IMR-90 (cell line): ENCODE results near the gene UBXN6. TPM values are rescaled to one million over a fixed set of nuclear protein-coding genes. Genes with fewer than 3 reads are reported as not detected.

Source experiments
- ATAC-seq: fragments of 200-7000 bp; cut with Tn5 transposase; 2 replicates; pipeline ENCODE4 v1.9.1; 2020; ENCODE audit warnings: low read depth, mild to moderate bottlenecking, moderate library complexity
- BruUV-seq: library from RNA; stranded (reverse); fragments of 400-500 nt; replicated peaks from 2 replicates; lab custom pipeline; 2021; lab: Mats Ljungman, UMichigan
- CTCF ChIA-PET: fragments of 300-600 bp; formaldehyde crosslinking; extraction: SDS; loops from one replicate; lab custom pipeline; 2021; ENCODE audit warnings: antibody characterized with exemption; lab: Yijun Ruan, JAX
- POLR2A ChIA-PET: fragments of 300-600 bp; sonication (Branson Sonifier 250); formaldehyde crosslinking; loops from one replicate; lab custom pipeline; 2022; ENCODE audit warnings: antibody characterized with exemption; ENCODE audit not compliant: unreplicated experiment; lab: Charles Lee
- DNase-seq: peaks from one replicate; pipeline ENCODE4 v3.0.0; 2013
- H2AFZ ChIP-seq: replicated peaks from 2 replicates; pipeline ENCODE3; 2013; ENCODE audit warnings: low read length, mild to moderate bottlenecking; ENCODE audit not compliant: poor library complexity
- H2AK5ac ChIP-seq: 2 replicates; pipeline ENCODE4 v1.6.1; 2013; ENCODE audit warnings: low read depth, low read length, inconsistent platforms
- H2AK9ac ChIP-seq: replicated peaks from 2 replicates; pipeline ENCODE3; 2013; ENCODE audit warnings: mild to moderate bottlenecking, low read depth, low read length, moderate library complexity; ENCODE audit not compliant: poor library complexity
- H2BK120ac ChIP-seq: 2 replicates; pipeline ENCODE4 v1.6.1; 2013; ENCODE audit warnings: low read depth, low read length, inconsistent platforms
- H2BK15ac ChIP-seq: 3 replicates; pipeline ENCODE4 v1.6.1; 2013; ENCODE audit warnings: low read depth, low read length, inconsistent platforms
- H2BK20ac ChIP-seq: 2 replicates; pipeline ENCODE4 v1.6.1; 2013; ENCODE audit warnings: low read depth, mild to moderate bottlenecking, inconsistent platforms, low read length, moderate library complexity
- H2BK5ac ChIP-seq: 2 replicates; pipeline ENCODE4 v1.6.1; 2013; ENCODE audit warnings: mild to moderate bottlenecking, low read depth, low read length, inconsistent platforms; ENCODE audit not compliant: poor library complexity, severe bottlenecking
- H3K14ac ChIP-seq: replicated peaks from 2 replicates; pipeline ENCODE4 v1.6.1; 2013; ENCODE audit warnings: low read depth, low read length, inconsistent platforms
- H3K18ac ChIP-seq: 2 replicates; pipeline ENCODE4 v1.6.1; 2013; ENCODE audit warnings: low read depth, low read length, control low read depth
- H3K23ac ChIP-seq: 2 replicates; pipeline ENCODE4 v1.6.1; 2013; ENCODE audit warnings: low read depth, low read length, inconsistent platforms
- H3K27ac ChIP-seq: 2 replicates; pipeline ENCODE4 v1.5.1; 2013; ENCODE audit warnings: mild to moderate bottlenecking, control low read depth, low read length; ENCODE audit not compliant: insufficient read depth
- H3K27me3 ChIP-seq: 2 replicates; pipeline ENCODE4 v1.6.1; 2013; ENCODE audit warnings: low read length; ENCODE audit not compliant: control insufficient read depth, insufficient read depth
- H3K36me3 ChIP-seq: 2 replicates; pipeline ENCODE4 v1.6.1; 2013; ENCODE audit warnings: low read length, mixed read lengths; ENCODE audit not compliant: control insufficient read depth, insufficient read depth
- H3K4ac ChIP-seq: 2 replicates; pipeline ENCODE4 v1.6.1; 2013; ENCODE audit warnings: low read depth, low read length, inconsistent platforms
- H3K4me1 ChIP-seq: 2 replicates; pipeline ENCODE4 v1.6.1; 2013; ENCODE audit warnings: low read length, mixed read lengths; ENCODE audit not compliant: control insufficient read depth, insufficient read depth
- H3K4me2 ChIP-seq: 2 replicates; pipeline ENCODE4 v1.6.1; 2013; ENCODE audit warnings: low read depth, mild to moderate bottlenecking, control low read depth, low read length, moderate library complexity
- H3K4me3 ChIP-seq: 2 replicates; pipeline ENCODE4 v1.5.1; 2013; ENCODE audit warnings: low read depth, mild to moderate bottlenecking, control low read depth, low read length, moderate library complexity; ENCODE audit not compliant: insufficient read depth
- H3K56ac ChIP-seq: 2 replicates; pipeline ENCODE4 v1.6.1; 2013; ENCODE audit warnings: low read length, inconsistent platforms; ENCODE audit not compliant: insufficient read depth; ENCODE audit errors: extremely low read depth
- H3K79me1 ChIP-seq, 2 experiments: 2 replicates each; pipeline ENCODE4 v1.6.1; 2013; ENCODE audit warnings: low read length in 2 of 2, inconsistent platforms in 1 of 2, low read depth in 1 of 2
- H3K9ac ChIP-seq: 2 replicates; pipeline ENCODE4 v1.6.1; 2013; ENCODE audit warnings: low read depth, low read length, control low read depth
- H3K9me1 ChIP-seq: 2 replicates; pipeline ENCODE4 v1.6.1; 2013; ENCODE audit warnings: low read length, inconsistent platforms; ENCODE audit not compliant: insufficient read depth
- H3K9me3 ChIP-seq: 2 replicates; pipeline ENCODE4 v1.6.1; 2013; ENCODE audit warnings: low read length; ENCODE audit not compliant: control insufficient read depth, insufficient read depth
- H4K20me1 ChIP-seq: 2 replicates; pipeline ENCODE4 v1.6.1; 2013; ENCODE audit warnings: low read length, inconsistent platforms; ENCODE audit not compliant: insufficient read depth
- H4K5ac ChIP-seq: 2 replicates; pipeline ENCODE4 v1.6.1; 2013; ENCODE audit warnings: mild to moderate bottlenecking, low read depth, low read length, control low read depth
- H4K8ac ChIP-seq, 2 experiments: 2 replicates each; pipeline ENCODE4 v1.6.1; 2013; ENCODE audit warnings: low read depth in 2 of 2, low read length in 2 of 2, control low read depth in 1 of 2, inconsistent platforms in 1 of 2
- H4K91ac ChIP-seq: 2 replicates; pipeline ENCODE4 v1.6.1; 2013; ENCODE audit warnings: low read depth, low read length, inconsistent platforms; ENCODE audit not compliant: insufficient read depth
- CHD1 ChIP-seq: IDR thresholded peaks from 2 replicates; pipeline ENCODE4 v1.6.1; 2012; ENCODE audit warnings: low read depth, low read length, improper control_type of control experiment
- FOS ChIP-seq: fragments of 150-350 bp; IDR thresholded peaks from 2 replicates; pipeline ENCODE4 v1.6.1; 2016; ENCODE audit warnings: low read depth, low read length
- MAFK ChIP-seq: IDR thresholded peaks from 2 replicates; pipeline ENCODE4 v1.6.1; 2012; ENCODE audit warnings: low read depth, low read length, improper control_type of control experiment
- MAZ ChIP-seq: IDR thresholded peaks from 2 replicates; pipeline ENCODE4 v1.6.1; 2012; ENCODE audit warnings: low read depth, mild to moderate bottlenecking, low read length, improper control_type of control experiment, moderate library complexity, borderline replicate concordance
- MXI1 ChIP-seq: IDR thresholded peaks from 2 replicates; pipeline ENCODE4 v1.6.1; 2012; ENCODE audit warnings: low read depth, mild to moderate bottlenecking, low read length, moderate library complexity, borderline replicate concordance
- NFE2L2 ChIP-seq: fragments of 150-350 bp; IDR thresholded peaks from 2 replicates; pipeline ENCODE4 v1.6.1; 2016; ENCODE audit warnings: low read depth, mild to moderate bottlenecking, low read length
- POLR2A ChIP-seq: IDR thresholded peaks from 2 replicates; pipeline ENCODE4 v1.6.1; 2012; ENCODE audit warnings: mild to moderate bottlenecking, low read depth, low read length
- RAD21 ChIP-seq: IDR thresholded peaks from 2 replicates; pipeline ENCODE4 v1.6.1; 2012; ENCODE audit warnings: low read length, improper control_type of control experiment
- RCOR1 ChIP-seq: IDR thresholded peaks from 2 replicates; pipeline ENCODE4 v1.6.1; 2012; ENCODE audit warnings: mild to moderate bottlenecking, low read length, improper control_type of control experiment; ENCODE audit not compliant: insufficient replicate concordance
- RFX5 ChIP-seq: IDR thresholded peaks from 2 replicates; pipeline ENCODE4 v1.8.0; 2012; ENCODE audit warnings: low read depth, mild to moderate bottlenecking, low read length, moderate library complexity
- SMC3 ChIP-seq: fragments of 150-350 bp; IDR thresholded peaks from 2 replicates; pipeline ENCODE4 v1.6.1; 2016; ENCODE audit warnings: low read depth, mild to moderate bottlenecking, antibody characterized with exemption, low read length, moderate library complexity
- WGBS, 2 experiments: methylation state at CpG; one replicate each; pipeline versions ENCODE4 v1.1.5 to v1.1.7; 2013; ENCODE audit warnings: missing lambda C conversion rate in 2 of 2; ENCODE audit not compliant: insufficient read length in 1 of 2; ENCODE audit errors: extremely low coverage in 2 of 2; 5-methylcytosine and 5-hydroxymethylcytosine counted together
- dilution Hi-C: fragments of 300-500 bp; cut with HindIII; formaldehyde crosslinking; loops from one replicate; pipeline ENCODE4 v1.14.3; 2018; ENCODE audit warnings: low sequenced_read_pairs; ENCODE audit not compliant: unreplicated experiment
- in situ Hi-C: fragments of 300-500 bp; cut with MboI; formaldehyde crosslinking; loops from 3 replicates; pipeline ENCODE4 v1.14.3; 2019; ENCODE audit warnings: low sequenced_read_pairs, inconsistent platforms, mixed read lengths
- intact Hi-C: fragments of 100-400 bp; cut with micrococcal nuclease; formaldehyde crosslinking; loops from 2 replicates; pipeline ENCODE4 v1.10.0; 2022
- polyA plus RNA-seq, 3 experiments: library from polyadenylated mRNA; depleted of rRNA; stranded (reverse); fragments of >200 nt; gene quantifications; 2 replicates each; pipeline ENCODE4 v1.2.3, GENCODE V29; 2012; ENCODE audit warnings: low replicate concordance in 1 of 3
- total RNA-seq: library from RNA; depleted of rRNA; stranded (reverse); fragments of >200 nt; gene quantifications from 2 replicates; pipeline ENCODE4 v1.2.3, GENCODE V29; 2012
- TF ChIP-seq, protein P1 (sequence below): fragments of 150-350 bp; IDR thresholded peaks from 2 replicates; pipeline ENCODE4 v1.6.1; 2017; ENCODE audit warnings: mild to moderate bottlenecking, antibody characterized with exemption, low read length, low read depth
- TF ChIP-seq, protein P2 (sequence below): fragments of 150-350 bp; IDR thresholded peaks from 2 replicates; pipeline ENCODE4 v1.6.1; 2016; ENCODE audit warnings: low read depth, mild to moderate bottlenecking, low read length, moderate library complexity, borderline replicate concordance
- TF ChIP-seq, protein P3 (sequence below): conservative IDR thresholded peaks from 2 replicates; pipeline ENCODE4 v1.5.1; 2012; ENCODE audit warnings: mild to moderate bottlenecking, low read depth, low read length, improper control_type of control experiment

The UBXN6 gene
- total and polyA plus RNA-seq, 2 of the 4 experiments (the other 2 are of a cell fraction) = 84.2 to 86.5 TPM

DNA sequence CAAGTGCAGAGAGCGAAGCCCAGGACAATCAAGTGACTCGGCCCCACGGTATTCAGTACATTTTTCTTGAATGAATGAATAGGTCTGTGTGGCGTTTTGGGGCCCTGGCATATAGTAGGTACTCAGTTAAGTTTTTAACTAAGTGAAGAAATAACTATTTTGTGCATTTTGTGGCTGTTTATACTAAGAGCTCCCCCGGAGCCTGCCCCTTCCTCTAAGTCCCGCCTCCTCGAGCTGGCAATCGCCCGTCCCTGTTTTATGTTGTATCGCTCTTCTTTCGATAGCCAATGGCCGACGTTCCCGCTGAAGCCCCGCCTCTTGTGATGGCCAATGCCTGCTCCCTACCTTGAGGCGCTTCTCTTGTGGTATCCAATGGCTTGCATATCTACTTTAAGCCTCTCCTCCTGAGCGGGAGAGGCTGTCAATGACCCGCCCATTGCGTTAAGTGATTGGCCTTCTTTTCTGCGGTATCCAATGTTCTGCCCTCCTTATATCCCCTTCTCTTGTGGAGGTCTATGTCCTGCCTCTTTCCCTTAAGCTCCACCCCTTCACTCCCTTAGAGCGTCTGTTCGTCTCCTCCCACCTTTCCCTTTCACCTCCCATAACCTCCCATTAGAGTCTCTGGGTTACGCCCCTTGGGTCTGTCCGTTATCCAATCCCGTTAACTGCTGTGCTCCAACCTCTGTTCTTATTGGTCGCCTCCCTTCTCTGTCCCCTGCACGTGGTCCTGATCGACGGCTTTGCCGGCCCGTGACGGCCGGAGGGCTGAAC lies 14.0 kb upstream of the UBXN6 start:
- Histone ChIP-seq H3K14ac (peak overlapping the region; percentile 66), H3K79me1 (peaks cover 0 to 27% of the 10 kb centered on the region in 2 experiments; a peak in 3 of 4 replicates), H3K4me3 (peak overlapping the region; percentile 49), H2BK120ac (peak overlapping the region; percentile 25), H3K36me3 (peaks cover 7% of the 10 kb centered on the region; the same call in 1 of the 2 replicates), H4K8ac (peak overlapping the region; percentile 63 to 93), H3K27me3 (no peaks in the 10 kb centered on the region), H2AFZ (peak overlapping the region; percentile 92), H3K23ac (peak overlapping the region; percentile 57), H2AK9ac (peak overlapping the region; percentile 57), H3K18ac (no peak overlapping the region), H3K9ac (peak overlapping the region; percentile 71), H4K91ac (peak overlapping the region; percentile 29), H3K4me2 (peak overlapping the region; percentile 74), H2BK15ac (no peak overlapping the region), H3K4ac (peak overlapping the region; percentile 64), H3K56ac (0 out of 2 replicates have a peak overlapping the region, but pooled peaks have one; percentile 42), H4K20me1 (peaks cover 18% of the 10 kb centered on the region), H3K27ac (peak overlapping the region; percentile 74), H4K5ac (peak overlapping the region; percentile 76), H2BK20ac (no peak overlapping the region), H3K4me1 (peaks cover 4% of the 10 kb centered on the region), H3K9me3 (no peaks in the 10 kb centered on the region), H2AK5ac (peak overlapping the region; percentile 41), H2BK5ac (peak overlapping the region; percentile 78), H3K9me1 (0 out of 2 replicates have a peak, but pooled peaks cover 2% of the 10 kb centered on the region)
- 3% methylated on average over 8 of the region's 33 CpGs; no CpG with 5 or more reads in 1 of the 2 experiments for WGBS, 2 experiments
- peak; percentile 90 for ATAC-seq
- intact Hi-C loops = loop anchor here (5.0 kb wide), 1 partner anchor 166 kb away; the partner anchor contains the start of gene TNFAIP8L1
- dilution Hi-C loops = no loop called here
- no TSS peak for BruUV-seq
- POLR2A ChIA-PET = interaction anchor here (0.5 kb wide), 3 partner anchors 10 to 898 kb away, joined by 3 to 5 read pairs (median 3); no protein-coding TSS in a partner anchor
- CTCF ChIA-PET = no interaction called here
- peak; percentile 100 for DNase-seq
- in situ Hi-C loops = no loop called here
- no peak for TF ChIP-seq MAFK
- TF ChIP-seq RAD21 = no peak
- no peak for TF ChIP-seq SMC3
- TF ChIP-seq, protein P1, sequence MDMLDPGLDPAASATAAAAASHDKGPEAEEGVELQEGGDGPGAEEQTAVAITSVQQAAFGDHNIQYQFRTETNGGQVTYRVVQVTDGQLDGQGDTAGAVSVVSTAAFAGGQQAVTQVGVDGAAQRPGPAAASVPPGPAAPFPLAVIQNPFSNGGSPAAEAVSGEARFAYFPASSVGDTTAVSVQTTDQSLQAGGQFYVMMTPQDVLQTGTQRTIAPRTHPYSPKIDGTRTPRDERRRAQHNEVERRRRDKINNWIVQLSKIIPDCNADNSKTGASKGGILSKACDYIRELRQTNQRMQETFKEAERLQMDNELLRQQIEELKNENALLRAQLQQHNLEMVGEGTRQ = peak; percentile 100
- TF ChIP-seq MAZ = no peak
- TF ChIP-seq, protein P2, sequence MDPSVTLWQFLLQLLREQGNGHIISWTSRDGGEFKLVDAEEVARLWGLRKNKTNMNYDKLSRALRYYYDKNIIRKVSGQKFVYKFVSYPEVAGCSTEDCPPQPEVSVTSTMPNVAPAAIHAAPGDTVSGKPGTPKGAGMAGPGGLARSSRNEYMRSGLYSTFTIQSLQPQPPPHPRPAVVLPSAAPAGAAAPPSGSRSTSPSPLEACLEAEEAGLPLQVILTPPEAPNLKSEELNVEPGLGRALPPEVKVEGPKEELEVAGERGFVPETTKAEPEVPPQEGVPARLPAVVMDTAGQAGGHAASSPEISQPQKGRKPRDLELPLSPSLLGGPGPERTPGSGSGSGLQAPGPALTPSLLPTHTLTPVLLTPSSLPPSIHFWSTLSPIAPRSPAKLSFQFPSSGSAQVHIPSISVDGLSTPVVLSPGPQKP = no peak
- TF ChIP-seq, protein P3, sequence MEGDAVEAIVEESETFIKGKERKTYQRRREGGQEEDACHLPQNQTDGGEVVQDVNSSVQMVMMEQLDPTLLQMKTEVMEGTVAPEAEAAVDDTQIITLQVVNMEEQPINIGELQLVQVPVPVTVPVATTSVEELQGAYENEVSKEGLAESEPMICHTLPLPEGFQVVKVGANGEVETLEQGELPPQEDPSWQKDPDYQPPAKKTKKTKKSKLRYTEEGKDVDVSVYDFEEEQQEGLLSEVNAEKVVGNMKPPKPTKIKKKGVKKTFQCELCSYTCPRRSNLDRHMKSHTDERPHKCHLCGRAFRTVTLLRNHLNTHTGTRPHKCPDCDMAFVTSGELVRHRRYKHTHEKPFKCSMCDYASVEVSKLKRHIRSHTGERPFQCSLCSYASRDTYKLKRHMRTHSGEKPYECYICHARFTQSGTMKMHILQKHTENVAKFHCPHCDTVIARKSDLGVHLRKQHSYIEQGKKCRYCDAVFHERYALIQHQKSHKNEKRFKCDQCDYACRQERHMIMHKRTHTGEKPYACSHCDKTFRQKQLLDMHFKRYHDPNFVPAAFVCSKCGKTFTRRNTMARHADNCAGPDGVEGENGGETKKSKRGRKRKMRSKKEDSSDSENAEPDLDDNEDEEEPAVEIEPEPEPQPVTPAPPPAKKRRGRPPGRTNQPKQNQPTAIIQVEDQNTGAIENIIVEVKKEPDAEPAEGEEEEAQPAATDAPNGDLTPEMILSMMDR = no peak
- no peak for TF ChIP-seq RFX5
- TF ChIP-seq POLR2A = peak; percentile 65; the same call in 1 of the 2 replicates
- TF ChIP-seq FOS = peak; percentile 83
- no peak for TF ChIP-seq RCOR1
- no peak for TF ChIP-seq CHD1
- TF ChIP-seq MXI1 = no peak
- TF ChIP-seq NFE2L2 = no peak
